Stimulated activated CD8-positive, alpha-beta memory T cell treated with anti-CD3 and anti-CD28 coated beads, Interleukin-15, amount 100 ng/mL, for 1 hour (primary cell): ENCODE results near the gene KIF5B.
A peak's percentile ranks its signal among the peaks of the same experiment; 100 is the strongest.
"Not testable (repeated sequence)": the region's sequence is repeated elsewhere in the genome, so short reads cannot be mapped to it uniquely, and the experiment has no call there.

ENCODE experiments used
- DNase-seq: peaks from one replicate; pipeline ENCODE4 v3.0.0-alpha.2; 2020; ENCODE audit warnings: low read depth

Gene KIF5B

DNA sequence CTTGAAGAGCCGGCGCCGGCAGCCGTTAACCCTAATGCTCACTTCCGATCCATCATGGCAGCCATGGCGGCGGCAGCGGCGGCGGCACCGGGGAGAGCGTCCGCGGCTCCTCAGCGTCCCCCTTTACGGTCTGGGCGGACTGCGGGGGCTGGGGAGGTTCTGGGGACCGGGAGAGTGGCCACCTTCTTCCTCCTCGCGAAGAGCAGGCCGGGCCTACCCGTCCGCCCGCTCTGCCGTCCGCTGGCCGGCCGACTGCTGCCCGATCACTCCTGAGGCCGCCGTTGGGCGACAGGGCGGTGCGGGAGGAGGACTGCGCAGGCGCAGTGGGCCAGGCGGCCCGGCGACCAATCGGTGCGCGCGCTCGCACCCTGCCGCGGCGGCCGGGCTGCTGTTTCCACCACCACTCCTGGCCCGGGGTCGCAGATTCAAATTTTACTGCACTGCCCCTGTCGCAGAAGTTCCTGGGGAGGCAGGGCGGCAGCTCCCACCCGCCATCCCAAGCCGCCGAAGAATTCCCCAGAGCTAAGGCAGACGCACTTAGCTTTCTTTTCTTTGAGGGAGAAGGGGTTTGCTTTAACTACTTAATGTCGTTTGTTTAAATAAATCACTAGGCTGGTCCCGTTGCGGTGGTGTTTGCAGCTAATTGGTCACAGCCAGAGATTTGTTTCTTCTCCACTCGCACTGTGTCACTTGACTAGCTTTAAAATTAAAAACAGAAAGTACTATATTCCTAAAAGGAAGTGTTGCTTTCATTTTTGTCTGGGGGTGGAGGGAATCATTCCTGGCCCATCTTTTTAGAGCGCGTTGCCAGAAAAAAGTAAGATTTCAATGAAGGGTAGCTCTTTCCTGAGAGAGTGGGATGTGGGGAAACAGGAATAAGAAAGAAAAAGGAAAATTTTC, at the start of gene KIF5B:
KIF5B (minus strand) TSS at position 290 of the 900 bp plus-strand sequence. CDS start 452 bp downstream, outside the sequence.
- DNase-seq, result peak; percentile 63

DNA sequence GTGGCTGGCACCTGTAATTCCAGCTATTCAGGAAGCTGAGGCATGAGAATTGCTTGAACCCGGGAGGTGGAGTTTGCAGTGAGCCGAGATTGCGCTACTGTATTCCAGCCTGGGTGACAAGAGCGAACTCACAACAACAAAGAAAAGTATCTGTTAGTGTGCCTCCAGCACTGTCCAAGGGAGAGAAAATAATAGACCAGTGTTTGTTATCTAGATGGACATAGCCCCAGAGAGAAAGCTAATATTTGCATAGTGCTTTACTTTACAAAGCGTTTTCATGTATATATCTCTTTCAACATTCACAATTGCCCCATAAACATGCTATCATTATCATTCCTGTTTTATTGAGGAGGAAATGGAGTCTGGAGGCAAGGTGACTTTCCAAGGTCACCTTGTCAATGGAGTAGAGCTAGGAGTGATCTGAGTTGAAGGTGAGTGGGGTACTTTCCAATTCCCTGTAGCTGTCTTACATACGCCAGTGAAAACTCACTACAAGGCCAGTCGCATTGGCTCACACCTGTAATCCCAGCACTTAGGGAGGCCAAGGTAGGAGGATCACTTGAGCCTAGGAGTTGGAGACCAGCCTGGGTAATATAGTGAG, 49.7 kb upstream of the KIF5B start:
- no peak for DNase-seq

DNA sequence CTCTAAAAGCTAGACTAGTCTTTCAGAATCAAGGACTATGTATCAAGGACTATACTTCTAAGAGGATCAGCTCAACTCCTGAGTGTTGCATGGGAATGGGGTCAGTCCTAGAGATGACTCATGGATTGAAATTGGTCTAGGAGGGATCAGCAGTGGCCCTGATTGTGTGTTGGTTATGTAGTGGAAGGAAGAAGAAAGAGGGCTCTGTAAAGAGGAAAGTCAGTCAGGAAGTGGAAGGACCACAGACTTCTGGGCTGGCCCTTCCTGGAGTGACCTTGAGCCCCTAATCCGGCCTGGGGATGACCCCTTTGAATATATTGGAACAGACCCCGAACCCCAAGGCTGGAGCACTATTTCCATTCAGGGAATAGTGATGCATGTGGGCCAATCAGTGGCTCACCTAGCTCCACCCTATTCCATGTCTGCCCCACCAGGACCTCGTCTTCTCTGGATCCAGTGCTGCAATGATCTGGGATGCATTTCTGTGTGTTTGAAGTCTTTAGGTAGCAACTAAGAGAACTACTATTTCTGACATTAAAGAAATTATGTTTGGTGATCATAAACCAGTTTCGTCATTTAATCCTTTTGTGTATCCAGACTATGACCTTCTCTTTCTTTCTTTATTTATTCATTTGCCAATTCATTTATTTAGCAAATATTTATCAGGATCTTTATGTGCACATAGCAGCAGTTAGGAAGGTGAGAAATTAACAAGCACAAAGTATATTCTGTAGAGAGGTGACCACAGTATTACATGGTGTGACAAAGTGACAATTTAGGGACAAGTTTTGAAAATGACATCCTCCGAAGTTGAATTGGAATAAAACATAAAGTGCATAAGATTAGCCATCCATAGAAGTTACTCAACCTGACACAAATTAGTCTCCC, 48.6 kb upstream of the KIF5B start:
- no peak for DNase-seq

DNA sequence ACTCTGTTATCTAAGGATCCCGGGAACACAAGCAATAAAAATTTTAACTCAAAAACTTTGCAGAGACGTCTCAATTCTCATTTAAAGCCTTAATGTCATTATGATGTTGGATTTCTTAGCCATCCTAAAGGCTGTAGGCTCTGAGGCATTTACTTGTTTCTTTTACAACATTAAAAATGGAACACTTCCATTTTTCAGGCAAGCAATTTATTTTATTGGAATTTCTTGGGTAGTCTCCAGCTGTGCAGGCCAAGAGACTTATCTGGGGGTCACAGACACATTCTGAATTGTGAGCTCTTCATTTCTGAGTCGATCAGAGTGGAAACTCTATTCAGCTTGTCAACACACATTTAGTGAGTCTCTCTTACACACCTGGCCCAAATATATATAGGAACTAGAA, 48.0 kb upstream of the KIF5B start:
- no peak for DNase-seq

DNA sequence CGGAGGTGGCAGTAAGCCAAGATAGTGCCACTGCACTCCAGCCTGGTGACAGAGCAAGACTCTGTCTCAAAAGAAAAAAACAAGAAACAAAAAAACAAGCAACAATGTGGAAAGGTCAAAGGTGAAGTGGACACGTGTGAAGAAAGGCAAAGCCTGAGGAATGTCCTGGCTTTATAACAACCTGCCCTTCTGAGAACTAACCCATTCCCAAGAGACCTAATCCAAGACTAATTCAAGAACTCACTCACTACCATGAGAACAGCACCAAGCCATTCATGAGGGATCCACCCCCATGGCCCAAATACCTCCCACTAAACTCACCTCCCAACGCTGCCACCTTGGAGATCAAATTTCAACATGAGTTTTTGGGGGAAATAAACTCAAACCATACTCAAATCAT, 47.5 kb upstream of the KIF5B start:
- no peak for DNase-seq

DNA sequence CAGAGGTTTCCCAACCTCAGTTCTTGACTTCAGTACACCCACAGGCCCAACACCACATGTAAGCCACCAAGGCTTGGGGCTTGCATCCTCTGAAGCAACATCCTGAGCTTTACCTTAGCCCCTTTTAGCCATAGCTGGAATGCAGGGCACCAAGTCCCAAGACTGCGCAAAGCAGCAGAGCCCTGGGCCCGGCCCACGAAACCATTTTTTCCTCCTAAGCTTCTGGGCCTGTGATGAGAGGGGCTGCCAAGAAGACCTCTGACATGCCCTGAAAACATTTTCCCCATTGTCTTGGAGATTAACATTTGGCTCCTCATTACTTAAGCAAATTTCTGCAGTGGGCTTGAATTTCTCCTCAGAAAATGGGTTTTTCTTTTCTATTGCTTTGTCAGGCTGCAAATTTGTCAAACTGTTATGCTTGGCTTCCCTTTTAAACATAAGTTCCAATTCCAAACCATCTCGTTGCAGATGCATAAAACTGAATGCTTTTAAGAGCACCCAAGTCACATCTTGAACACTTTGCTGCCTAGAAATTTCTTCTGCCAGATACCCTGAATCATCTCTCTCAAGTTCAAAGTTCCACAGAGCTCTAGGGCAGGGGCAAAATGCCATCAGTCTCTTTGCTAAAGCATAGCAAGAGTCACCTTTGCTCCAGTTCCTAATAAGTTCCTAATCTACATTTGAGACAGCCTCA, 42.5 kb upstream of the KIF5B start:
- not testable (repeated sequence) for DNase-seq

DNA sequence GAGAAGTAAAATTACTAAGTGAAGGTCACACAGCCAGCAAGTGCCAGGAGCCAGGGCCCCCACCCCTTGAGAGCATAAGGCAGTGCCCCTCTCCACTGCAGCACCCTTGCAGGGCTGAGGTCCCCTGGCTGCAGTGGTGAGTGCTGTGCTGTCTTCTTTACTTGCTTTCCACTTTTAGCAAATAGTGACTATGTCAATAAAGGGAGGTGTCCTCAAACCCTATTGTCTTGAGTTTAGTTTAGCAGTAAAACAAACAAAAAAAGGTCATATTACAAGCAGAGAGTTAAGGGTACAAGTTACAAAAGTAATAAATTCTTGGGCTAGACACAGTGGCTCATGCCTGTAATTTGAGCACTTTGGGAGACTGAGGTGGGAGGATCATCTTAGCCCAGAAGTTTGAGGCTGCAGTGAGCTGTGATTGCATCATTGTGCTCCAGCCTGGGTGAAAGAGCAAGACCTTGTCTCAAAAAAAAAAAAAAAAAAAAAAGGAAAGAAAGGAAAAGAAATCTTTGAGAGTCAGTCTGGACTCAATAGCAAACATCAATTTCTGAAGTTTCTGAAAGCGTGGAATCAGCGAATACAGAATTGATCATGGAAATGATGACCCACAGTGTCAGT, 39.0 kb upstream of the KIF5B start:
- no peak for DNase-seq

DNA sequence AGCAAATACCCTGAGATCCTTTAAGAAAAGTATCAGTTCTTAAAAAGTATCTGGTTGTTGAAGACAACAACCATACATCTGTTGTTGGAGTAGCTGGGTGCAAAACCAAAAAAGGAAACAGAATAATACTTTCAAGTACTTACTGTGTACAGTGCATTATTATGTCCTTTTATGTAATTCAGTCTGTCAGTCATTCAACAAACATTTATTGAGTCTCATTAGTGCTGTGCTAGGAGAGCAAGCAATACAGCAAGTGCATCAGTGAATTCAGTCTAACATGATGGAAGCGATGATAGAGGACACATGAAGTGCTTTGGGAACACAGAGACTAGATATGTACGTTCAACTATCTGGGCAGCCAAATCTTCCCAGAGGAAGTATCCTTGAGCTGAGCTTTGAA, 37.4 kb upstream of the KIF5B start:
- no peak for DNase-seq

DNA sequence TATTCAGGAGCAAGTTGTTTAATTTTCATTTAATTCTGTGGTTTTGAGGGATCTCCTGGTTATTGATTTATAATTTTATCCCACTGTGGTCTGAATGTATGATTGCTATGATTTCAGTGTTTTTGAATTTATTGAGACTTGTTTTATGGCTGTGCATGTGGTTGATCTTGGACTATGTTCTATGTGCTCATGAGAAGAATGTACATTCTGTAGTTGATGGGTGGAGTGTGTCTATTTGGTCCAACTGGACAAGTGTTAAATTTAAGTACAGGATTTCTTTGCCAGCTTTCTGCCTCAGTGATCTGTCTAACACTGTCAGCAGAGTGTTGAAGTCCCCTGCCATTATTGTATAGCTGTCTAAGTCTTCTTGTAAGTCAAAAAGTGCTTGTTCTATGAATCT, 34.8 kb upstream of the KIF5B start:
- no peak for DNase-seq

DNA sequence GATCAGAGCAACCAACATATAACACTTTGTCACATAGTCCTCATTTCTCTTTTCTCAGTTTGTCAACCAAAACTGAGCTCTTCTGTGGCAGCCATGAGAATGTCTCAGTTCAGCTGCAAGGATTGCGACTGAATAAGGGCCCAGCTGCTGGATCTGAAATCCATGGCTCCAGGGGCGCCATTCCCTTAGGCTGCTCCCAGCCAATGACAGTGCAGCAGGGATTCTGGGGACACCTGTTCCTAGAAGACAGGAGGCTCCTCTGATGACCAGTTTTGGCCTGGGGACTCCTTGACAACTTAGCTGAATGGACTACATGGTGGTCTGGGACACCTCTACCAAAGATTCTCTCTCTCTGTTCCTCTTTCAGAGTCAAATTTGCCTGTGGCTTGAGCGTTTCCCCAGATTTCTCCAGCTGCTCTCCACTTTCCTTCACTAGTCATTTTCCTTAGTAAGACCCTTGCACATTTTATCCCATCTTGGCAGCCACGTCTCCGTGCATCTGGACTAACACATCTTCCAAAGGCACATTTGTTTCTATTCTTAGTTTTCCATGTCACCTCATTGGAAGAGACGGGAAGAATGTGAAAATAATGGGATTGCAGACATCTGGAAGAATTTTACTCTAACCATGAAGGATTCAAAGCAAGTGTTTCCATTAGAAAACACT, 28.1 kb upstream of the KIF5B start:
- no peak for DNase-seq

DNA sequence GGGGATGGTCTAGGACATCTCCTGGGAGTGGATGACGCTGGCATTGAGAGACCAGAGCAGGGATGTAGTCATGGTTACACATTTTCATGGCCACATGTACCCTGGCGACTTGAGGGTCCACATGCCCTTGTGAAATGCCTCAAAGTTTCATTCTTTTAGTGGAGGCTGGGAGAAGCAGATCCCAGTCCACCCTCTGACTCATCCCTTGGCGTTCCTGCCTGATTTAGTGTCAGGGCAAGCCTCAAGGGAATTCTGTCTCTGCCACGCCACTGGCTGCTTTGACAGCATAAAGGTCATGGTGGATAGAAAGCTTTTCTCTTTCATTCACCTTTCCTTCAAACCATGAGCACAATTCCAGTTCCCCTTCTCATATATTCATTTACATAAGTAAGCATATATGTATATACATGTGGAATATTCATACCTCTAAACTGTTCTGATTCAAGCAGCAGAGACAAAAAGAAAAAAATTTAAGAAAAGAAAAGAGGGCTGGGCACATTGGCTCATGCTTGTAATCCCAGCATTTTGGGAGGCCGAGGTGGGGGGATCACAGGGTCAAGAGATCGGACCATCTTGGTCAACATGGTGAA, 21.8 kb upstream of the KIF5B start:
- DNase-seq, result no peak

DNA sequence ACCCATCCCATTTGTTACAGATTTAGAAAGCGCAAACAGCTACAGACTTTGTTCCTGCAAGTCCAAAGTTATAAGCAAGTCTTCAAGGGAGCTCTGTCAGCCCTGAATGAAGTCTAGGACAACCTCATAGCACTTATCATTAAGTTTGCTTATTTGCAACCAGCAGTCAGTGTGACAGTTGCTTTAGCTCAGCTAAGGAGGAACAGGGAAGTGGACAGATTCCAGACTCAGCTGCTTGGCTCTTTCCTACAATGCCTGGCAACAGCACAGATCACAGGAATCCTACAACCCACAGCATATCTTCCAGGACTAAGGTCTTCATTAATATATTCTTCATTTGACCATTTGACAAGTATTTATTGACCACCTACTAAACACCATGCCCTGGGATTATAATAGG, 17.4 kb upstream of the KIF5B start:
- DNase-seq, result no peak

DNA sequence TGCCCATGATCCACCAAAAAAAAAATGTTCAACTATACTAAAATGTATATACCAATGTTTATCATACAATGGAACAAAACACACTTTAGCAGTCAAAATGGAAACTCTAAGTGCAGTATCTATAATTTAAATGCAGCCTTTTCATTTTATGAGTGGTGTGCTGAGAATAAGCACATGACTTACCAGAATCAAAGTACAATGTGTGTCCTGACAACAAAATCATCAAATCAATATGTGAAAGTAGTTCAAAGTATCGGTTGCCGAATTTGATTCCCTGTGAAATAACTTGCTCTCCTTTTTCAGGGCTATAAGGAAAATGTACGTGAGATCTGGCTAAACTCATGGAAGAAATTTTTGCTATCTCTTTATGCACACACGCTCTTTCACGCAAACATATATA, 16.9 kb upstream of the KIF5B start:
- DNase-seq, result no peak

DNA sequence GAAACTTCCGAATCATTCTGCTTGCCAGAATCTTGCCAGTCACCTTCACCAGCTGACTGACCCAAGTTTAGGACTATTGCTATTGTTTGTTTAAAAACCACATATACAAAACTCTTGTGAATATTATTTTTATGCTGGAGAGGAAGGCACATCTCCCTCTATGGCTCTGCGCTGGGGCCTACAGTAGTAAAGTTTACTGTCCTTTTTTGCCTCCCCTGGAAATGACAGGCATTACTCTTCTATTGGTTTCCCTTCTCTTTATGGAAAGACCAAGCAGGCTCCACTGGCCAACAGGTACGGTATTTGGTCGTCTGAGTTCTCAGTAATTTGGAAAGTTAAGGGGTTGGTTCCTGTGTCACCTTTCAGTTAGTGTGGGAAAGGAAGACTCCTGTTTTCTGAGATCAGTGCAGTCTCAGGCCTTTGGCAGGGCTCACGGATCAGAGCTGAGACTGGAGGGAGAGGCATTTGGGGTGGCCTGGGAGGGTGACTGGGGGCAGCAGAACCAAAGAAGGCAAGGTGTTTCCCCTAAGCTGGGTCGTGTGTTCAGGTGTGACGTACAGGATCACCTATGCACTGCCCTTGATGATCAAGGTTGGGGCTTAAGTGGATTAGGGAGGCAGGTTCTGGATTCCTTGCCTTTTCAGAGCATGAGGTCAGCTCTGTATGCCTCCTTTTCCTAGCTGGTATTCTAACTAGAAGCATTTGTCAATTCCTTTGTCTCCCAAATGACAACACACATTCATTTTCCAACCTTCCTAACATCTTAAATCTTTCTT, 16.0 kb upstream of the KIF5B start:
- DNase-seq, result no peak

DNA sequence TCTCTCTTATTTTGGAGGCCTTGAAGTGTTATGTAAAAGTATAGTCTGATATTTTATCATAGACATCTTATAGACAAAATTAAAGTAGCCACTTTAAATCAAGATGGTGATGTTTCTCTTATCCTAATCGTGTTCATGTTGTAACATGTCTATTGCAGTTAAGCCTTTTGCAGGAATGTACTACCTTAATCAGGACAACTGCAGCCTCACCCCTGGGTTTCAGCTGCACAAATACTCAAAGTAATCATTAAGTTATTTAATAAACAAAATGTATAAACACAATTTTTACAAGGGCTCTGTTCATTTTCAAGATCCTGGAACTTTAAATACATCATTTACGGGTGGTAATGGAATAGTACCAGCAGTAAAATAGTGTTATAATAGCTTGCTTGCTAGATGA, 14.4 kb upstream of the KIF5B start:
- no peak for DNase-seq

DNA sequence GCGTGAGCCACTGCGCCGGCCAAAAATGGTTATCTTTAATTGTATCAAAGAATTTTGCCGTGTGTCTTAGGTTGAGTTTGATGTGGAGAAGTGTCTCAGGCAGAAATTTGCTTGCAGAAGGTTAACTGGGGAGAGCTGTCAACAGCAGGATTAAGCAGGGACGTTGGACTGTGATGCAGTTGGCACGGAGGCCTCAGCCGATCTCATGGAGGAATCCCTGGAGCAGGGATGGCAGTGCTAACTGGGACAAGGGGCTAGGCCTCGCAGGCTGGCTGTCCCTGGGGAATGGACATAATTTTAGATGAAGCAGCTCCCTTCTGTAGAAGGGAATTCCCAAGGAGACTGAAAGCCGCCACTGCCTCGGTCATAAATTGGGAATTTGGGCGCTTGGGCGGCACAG, 12.3 kb upstream of the KIF5B start:
- no peak for DNase-seq

DNA sequence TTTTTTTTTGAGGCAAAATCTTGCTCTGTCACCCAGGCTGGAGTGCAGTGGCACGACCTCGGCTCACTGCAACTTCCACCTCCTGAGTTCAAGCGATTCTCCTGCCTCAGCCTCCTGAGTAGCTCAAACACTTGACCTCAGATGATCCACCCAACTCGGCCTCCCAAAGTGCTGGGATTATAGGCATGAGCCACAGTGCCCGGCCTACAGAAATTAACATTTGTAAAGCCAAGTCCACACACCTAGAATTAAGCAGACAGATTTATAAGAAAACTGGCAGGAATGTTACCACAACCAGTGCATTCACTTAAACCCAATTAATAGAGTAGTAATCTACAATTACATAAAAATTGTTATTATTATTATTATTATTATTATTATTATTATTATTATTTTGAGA, 11.7 kb upstream of the KIF5B start:
- DNase-seq, result not testable (repeated sequence)

DNA sequence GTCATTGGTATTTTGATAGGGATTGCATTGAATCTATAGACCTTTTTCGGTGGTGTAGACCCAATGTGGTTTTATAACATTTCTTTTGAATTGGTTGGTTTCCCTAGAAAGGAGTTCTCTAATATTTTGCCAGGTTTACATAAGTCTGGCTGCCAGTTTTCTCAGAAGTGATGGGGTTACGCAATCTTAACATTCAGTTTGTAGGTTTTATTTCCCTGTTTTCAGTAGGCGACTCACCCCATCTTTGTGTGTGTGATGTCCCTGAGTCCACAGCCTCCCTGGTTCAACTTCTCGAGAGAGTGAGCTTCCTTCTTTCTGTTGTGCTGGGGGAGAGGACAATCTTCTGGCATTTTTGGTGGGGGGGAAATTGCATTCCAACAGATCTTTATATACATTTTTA, 9.6 kb upstream of the KIF5B start:
- no peak for DNase-seq

DNA sequence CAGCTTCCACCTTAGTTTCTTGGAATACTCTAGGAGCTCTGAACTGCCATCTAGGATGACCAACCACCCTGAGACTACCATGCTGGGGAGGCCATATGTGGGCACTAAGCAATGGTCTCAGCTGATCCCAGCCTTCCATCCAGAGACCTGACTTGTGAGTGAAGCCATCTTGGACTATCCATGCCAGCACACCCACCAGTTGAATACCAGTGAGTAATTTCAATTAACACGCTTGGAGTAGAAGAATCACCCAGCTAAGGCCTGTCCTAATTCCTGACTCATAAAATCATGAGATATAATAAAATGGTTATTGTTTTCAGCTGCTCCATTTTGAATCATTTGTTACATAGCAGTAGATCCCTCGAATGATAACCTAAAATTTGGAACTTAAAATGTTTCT, 5.2 kb upstream of the KIF5B start:
- no peak for DNase-seq

DNA sequence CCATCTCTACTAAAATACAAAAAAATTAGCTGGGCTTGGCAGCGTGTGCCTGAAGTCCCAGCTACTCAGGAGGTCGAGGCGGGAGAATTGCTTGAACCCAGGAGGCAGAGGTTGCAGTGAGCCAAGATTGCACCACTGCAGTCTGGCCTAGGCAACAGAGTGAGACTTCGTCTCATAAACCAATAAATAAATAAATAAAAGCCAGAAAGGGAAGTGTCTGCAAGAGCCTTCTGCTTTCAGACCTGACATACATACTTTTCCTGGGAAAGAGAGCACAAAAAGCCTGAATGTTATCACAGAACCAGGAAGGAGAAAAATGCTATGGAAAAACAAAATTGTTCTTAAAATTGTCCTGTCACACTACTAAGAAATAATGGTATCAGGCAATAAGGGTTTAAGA, 4.1 kb upstream of the KIF5B start:
- no peak for DNase-seq
